GM21360 (cell line): Measurements from ENCODE around the gene SLX4IP.
A peak's percentile ranks its signal among the peaks of the same experiment; 100 is the strongest.

ENCODE experiments used
- ATAC-seq: cut with Tn5 transposase; IDR thresholded peaks from one replicate; pipeline ENCODE4 v1.9.1; 2021; ENCODE audit warnings: mild to moderate bottlenecking, moderate library complexity; ENCODE audit not compliant: unreplicated experiment

Gene SLX4IP

GRCh38 chr20:10428008-10428407 lies 7.1 kb upstream of the SLX4IP start:
- no peak for ATAC-seq

GRCh38 chr20:10429443-10429981 lies 5.6 kb upstream of the SLX4IP start:
- ATAC-seq = no peak

GRCh38 chr20:10430000-10430466 lies 5.1 kb upstream of the SLX4IP start:
- no peak for ATAC-seq

- ATAC-seq = no peak
Measured at GRCh38 chr20:10430704-10431103, 4.4 kb upstream of the SLX4IP start.

- no peak for ATAC-seq
Measured at GRCh38 chr20:10432079-10432478, 3.0 kb upstream of the SLX4IP start.

- ATAC-seq = no peak
Measured at GRCh38 chr20:10433014-10433622, 2.0 kb upstream of the SLX4IP start.

- peak; percentile 50 for ATAC-seq
Measured at GRCh38 chr20:10433623-10434466, 1.3 kb upstream of the SLX4IP start, which contains the start of gene MKKS. Gene MKKS (minus strand): TSS chr20:10434222. CDS start chr20:10413514, 20,708 bp downstream.

- ATAC-seq = peak; percentile 35
Measured at GRCh38 chr20:10434467-10434831, 656 bp upstream of the SLX4IP start.

GRCh38 chr20:10436053-10436699 lies 1.1 kb downstream of the SLX4IP start:
- no peak for ATAC-seq

GRCh38 chr20:10438217-10438616 lies 3.1 kb downstream of the SLX4IP start:
- no peak for ATAC-seq

GRCh38 chr20:10443936-10444335 lies 8.8 kb downstream of the SLX4IP start:
- ATAC-seq = no peak

GRCh38 chr20:10445758-10446157 lies 10.7 kb downstream of the SLX4IP start:
- no peak for ATAC-seq

GRCh38 chr20:10447028-10447427 lies 11.9 kb downstream of the SLX4IP start:
- ATAC-seq = peak; percentile 97

GRCh38 chr20:10448270-10449156 lies 13.4 kb downstream of the SLX4IP start:
- no peak for ATAC-seq

- ATAC-seq = no peak
Measured at GRCh38 chr20:10449270-10449669, 14.2 kb downstream of the SLX4IP start.

GRCh38 chr20:10453241-10453640 lies 18.1 kb downstream of the SLX4IP start:
- ATAC-seq = peak; percentile 91

GRCh38 chr20:10454151-10454750 lies 19.1 kb downstream of the SLX4IP start:
- ATAC-seq = peak; percentile 61

- no peak for ATAC-seq
Measured at GRCh38 chr20:10461495-10461894, 26.4 kb downstream of the SLX4IP start.

- no peak for ATAC-seq
Measured at GRCh38 chr20:10462516-10462915, 27.4 kb downstream of the SLX4IP start.

- no peak for ATAC-seq
Measured at GRCh38 chr20:10463622-10464021, 28.5 kb downstream of the SLX4IP start.
